ENCODE data around the gene PFAS.
A peak's percentile ranks its signal among the peaks of the same experiment; 100 is the strongest.
"Not testable (repeated sequence)": the region's sequence is repeated elsewhere in the genome, so short reads cannot be mapped to it uniquely, and the experiment has no call there.

The PFAS gene

DNA sequence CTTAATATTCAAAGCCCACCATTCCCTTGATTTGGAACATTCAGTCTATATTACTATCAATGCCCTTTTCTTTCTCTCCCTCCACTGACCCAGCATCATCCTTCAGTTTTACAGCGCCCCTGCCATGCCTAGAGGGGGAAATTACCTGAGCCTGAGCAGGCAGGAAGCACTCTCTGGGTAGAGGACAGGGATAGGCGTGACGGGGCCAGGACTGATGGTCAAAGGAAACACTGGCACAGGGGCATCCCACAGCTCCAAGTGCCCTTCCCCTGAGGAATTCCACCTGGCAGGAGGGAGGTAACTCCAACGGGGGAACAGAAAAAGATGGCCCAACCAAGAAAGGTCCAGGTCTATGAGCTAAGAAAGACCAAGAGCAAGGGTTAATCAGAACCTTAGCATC is 11.2 kb upstream of the PFAS start:
- POLR2A ChIA-PET: no interaction called here
- TF ChIP-seq, protein P1, sequence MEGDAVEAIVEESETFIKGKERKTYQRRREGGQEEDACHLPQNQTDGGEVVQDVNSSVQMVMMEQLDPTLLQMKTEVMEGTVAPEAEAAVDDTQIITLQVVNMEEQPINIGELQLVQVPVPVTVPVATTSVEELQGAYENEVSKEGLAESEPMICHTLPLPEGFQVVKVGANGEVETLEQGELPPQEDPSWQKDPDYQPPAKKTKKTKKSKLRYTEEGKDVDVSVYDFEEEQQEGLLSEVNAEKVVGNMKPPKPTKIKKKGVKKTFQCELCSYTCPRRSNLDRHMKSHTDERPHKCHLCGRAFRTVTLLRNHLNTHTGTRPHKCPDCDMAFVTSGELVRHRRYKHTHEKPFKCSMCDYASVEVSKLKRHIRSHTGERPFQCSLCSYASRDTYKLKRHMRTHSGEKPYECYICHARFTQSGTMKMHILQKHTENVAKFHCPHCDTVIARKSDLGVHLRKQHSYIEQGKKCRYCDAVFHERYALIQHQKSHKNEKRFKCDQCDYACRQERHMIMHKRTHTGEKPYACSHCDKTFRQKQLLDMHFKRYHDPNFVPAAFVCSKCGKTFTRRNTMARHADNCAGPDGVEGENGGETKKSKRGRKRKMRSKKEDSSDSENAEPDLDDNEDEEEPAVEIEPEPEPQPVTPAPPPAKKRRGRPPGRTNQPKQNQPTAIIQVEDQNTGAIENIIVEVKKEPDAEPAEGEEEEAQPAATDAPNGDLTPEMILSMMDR (IDR thresholded peaks at IDR 0.05; ENCODE audit: insufficient read depth, low read length, missing control alignments): no peak
- no peak for DNase-seq (ENCODE audit: low read depth, low spot score)
- H3K4me3 ChIP-seq (ENCODE audit: low read depth, low read length): no peak overlapping the region
- CTCF ChIA-PET: interaction anchor here (1.2 kb wide), 1 partner anchor 9 kb away, joined by 3 read pairs; no protein-coding TSS in a partner anchor

GRCh38 chr17:8243827-8244226 is 5.3 kb upstream of the PFAS start:
- no peak for DNase-seq (ENCODE audit: low read depth, low spot score)
- ChIA-PET CTCF (interaction anchor here (1.1 kb wide), 1 partner anchor 17 kb away, joined by 3 read pairs; no protein-coding TSS in a partner anchor), POLR2A (no interaction called here)
- H3K4me3 ChIP-seq (ENCODE audit: low read depth, low read length): no peak overlapping the region
- TF ChIP-seq, protein P1 (IDR thresholded peaks at IDR 0.05; ENCODE audit: insufficient read depth, low read length, missing control alignments): no peak

DNA sequence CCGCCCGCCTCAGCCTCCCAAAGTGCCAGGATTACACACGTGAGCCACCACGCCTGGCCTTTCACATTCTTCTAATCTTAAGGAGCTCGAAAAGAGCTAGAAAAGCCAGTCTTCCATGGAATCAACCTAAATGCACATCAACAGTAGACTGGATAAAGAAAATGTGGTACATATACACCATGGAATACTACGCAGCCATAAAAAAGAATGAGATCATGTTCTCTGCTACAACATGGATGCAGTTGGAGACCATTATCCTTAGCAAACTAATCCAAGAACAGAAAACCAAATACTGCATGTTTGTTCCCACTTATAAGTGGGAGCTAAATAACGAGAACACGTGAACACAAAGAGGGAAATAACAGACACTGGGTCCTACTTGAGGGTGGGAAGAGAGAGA is 4.3 kb upstream of the PFAS start:
- H3K4me3 ChIP-seq (ENCODE audit: low read depth, low read length): no peak overlapping the region
- POLR2A ChIA-PET: no interaction called here
- TF ChIP-seq, protein P1 (IDR thresholded peaks at IDR 0.05; ENCODE audit: insufficient read depth, low read length, missing control alignments): no peak
- CTCF ChIA-PET: interaction anchor here (0.6 to 1.1 kb wide), 2 partner anchors 18 to 167 kb away, joined by 3 to 4 read pairs; no protein-coding TSS in a partner anchor
- no peak for DNase-seq (ENCODE audit: low read depth, low spot score)

DNA sequence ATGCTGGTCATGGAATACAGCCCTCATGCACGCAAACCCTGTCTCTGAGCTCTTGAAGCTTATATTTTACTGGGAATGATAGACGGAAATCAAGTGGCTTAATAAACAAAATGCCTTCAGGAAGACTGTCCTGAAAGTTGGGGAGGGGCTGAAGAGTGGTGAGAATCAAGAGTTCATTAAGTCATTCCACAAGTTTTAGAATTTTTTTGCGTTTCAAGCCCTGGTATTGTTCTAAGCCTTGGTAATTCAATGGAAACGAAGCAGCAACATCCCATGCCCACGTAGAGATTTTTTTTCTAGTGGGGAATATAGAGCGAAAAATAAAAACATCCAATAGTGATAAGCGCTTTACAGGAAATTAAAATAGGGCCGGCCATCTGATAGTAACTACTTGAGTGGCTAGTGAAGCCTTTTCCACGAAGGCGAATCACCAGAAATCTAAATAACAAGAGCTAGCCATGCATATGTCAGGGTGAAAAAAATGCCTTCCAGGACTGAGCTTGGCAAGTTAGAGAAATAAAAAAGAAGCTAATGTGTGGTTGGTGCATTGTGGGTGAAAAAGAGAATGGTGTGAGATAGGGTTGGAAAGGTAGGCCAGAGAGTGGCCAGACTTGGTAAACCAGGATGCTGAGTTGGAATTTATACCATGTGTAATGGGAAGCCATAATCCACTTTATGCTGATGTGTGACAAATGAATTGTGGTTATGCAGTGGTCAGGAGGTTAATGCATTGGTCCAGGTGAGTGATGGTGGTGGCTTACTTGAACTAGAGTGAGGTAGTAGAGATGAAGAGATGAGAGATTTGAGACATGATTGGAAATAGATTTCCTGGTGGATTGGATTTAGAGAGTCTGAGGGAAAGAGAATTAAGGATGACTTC is 772 bp downstream of the PFAS start:
- ChIA-PET POLR2A (no interaction called here), CTCF (interaction anchor here (1.9 to 2.1 kb wide), 2 partner anchors 51 to 131 kb away, joined by 7 to 9 read pairs; partner anchors contain the start of gene ALOXE3)
- no peak for DNase-seq (ENCODE audit: low read depth, low spot score)
- H3K4me3 ChIP-seq (ENCODE audit: low read depth, low read length): peak overlapping the region; percentile 99
- TF ChIP-seq, protein P1 (IDR thresholded peaks at IDR 0.05; ENCODE audit: insufficient read depth, low read length, missing control alignments): no peak

DNA sequence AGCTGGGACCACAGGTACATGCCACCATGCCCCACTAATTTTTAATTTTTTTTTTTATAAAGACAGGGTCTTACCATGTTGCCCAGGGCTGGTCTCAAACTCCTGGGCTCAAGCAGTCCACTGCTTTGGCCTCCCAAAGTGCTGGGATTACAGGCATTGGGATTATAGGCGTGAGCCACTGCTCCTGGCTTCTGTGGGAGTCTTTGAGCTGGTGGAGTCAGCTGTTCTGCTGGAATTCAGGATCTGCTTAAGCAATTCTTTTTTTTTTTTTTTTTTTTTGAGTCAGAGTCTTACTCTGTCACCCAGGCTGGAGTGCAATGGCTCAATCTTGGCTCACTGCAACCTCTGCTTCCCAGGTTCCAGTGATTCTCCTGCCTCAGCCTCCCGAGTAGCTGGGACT is 2.3 kb downstream of the PFAS start:
- DNase-seq (ENCODE audit: low read depth, low spot score); CTCF ChIA-PET; H3K4me3 ChIP-seq (ENCODE audit: low read depth, low read length); POLR2A ChIA-PET: not testable (repeated sequence)

DNA sequence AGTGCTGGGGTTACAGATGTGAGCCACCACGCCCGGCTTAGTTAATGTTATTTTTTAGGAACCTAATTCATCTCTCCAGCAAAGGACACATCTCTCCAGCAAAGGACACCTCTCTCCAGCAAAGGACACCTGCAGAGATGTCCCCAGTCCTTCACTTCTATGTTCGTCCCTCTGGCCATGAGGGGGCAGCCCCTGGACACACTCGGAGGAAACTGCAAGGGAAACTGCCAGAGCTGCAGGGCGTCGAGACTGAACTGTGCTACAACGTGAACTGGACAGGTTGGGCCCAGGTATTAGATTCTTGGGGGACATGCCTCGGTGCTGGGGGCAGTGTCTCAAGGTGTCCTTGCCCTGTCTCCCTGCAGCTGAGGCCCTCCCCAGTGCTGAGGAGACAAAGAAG is 4.7 kb downstream of the PFAS start:
- CTCF ChIA-PET: no interaction called here
- no peak overlapping the region for H3K4me3 ChIP-seq (ENCODE audit: low read depth, low read length)
- TF ChIP-seq, protein P1 (IDR thresholded peaks at IDR 0.05; ENCODE audit: insufficient read depth, low read length, missing control alignments): no peak
- POLR2A ChIA-PET: no interaction called here
- DNase-seq (ENCODE audit: low read depth, low spot score): no peak

Data from AG04449 (cell line).